Measurements from ENCODE around the gene IRF4. TPM values are rescaled to one million over a fixed set of nuclear protein-coding genes. Genes with fewer than 3 reads are reported as not detected.

Gene IRF4
- total RNA-seq, 1 donor from 2014 or later: 1.3 TPM

DNA sequence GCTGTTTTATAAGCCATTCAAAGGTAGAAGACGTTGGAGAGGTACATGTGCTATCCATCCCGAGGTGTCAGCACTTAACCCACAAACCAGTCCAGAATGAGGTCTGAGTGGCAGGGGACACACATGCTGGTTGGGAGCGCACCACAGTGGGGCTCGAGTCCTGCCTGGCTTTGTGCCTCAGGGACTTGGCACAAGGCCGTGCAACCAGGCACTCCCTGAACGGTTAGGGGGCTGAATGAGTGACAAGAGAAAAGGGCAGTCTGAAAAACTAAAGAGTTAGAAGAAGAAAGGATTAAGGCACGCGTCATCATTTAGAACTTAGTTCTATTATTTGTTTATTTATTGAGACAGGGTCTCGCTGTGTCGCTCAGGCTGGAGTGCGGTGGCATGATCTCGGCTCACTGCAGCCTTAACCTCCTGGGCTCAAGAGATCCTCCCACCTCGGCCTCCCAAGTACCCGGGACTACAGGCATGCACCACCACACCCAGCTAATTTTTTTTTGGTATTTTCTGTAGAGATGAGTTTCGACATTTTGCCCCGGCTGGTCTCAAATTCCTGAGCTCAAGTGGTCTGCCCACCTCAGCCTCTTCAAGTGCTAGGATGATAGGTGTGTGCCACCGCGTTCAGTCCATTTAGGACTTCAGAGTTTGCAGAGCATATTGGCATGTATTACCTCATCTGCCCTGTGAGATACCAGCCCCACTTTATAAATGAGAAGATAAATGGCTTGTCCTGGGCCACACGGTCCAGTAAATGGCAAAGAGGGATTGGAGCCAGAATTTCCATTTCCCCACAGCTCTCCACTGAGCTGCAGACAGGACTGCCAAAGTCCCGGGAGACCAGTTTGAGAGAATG lies 47.4 kb upstream of the IRF4 start:
- Histone ChIP-seq H3K9me3 (no peaks in the 10 kb centered on the region), H3K4me1 (no peaks in the 10 kb centered on the region), H3K27me3 (no peaks in the 10 kb centered on the region), H3K27ac (no peak overlapping the region), H3K4me3 (no peak overlapping the region), H3K36me3 (peaks cover 10 to 15% of the 10 kb centered on the region in 2 donors)
- DNase-seq (ENCODE audit: low spot score in 2 of 2): no peak
- no peak for TF ChIP-seq CTCF (IDR thresholded peaks at IDR 0.05)
- intact Hi-C loops (cut with DNase I): no loop called here

DNA sequence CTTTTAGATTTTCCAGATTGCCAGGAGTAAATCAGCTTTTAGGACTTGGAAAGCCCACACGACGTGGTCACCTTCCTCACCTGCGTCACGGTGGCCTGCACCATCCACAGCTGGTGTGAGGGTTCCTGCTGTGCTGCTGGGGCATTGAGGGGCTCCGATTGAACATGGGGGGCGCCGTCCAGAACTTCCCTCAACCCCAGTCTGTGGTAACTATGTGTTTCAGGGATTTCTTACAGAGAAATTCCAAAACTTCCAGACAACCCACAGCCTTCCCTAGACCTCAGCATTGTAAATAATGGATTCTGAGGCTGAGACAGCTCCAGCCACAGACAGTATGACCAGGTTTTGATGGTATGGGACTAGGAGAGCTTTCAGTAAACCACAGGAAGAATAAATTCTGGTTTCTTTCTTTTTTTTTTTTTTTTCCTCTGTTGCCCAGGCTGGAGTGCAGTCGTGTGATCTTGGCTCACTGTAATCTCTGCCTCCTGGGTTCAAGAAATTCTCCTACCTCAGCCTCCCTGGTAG lies 46.7 kb upstream of the IRF4 start:
- Histone ChIP-seq H3K9me3 (no peaks in the 10 kb centered on the region), H3K36me3 (peaks cover 16 to 22% of the 10 kb centered on the region in 2 donors), H3K27ac (no peak overlapping the region), H3K4me1 (no peaks in the 10 kb centered on the region), H3K4me3 (no peak overlapping the region), H3K27me3 (no peaks in the 10 kb centered on the region)
- intact Hi-C loops (cut with DNase I): no loop called here
- no peak for DNase-seq (ENCODE audit: low spot score in 2 of 2)
- TF ChIP-seq CTCF (IDR thresholded peaks at IDR 0.05): no peak

DNA sequence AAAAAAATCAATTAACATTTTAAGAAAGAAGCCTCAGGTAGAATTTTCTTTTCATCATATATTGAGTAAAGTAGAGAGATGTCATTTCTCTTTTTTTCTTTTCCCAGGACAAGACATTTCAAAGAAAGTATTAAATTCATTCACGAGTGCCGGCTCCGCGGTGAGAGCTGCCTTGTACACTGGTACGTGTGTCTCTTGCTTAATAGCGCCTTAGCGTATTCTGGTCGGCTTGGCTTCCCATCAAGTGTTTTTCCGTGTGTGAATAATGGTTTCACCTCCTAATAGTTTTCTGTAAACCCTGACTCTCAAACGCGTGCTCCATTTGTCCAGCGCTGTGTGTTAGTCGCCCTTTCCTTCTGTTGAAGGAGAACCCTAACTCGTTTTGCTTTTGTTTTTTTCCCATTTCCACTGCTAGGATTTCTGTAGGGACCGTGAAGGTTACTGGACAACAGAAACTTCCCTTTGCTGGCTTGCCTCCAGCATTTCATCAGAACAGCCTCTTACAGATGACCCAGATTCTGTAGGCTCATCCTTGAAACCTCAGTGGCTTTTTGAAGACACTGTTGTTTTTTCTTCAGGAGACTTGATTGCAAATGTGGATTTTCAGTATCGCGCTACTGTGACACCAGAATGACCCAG lies 45.7 kb upstream of the IRF4 start:
- H3K27me3 ChIP-seq: no peaks in the 10 kb centered on the region
- no peak for TF ChIP-seq CTCF (IDR thresholded peaks at IDR 0.05)
- H3K27ac ChIP-seq: no peak overlapping the region
- H3K4me3 ChIP-seq: no peak overlapping the region
- H3K36me3 ChIP-seq: peaks cover 16 to 28% of the 10 kb centered on the region in 2 donors
- DNase-seq (ENCODE audit: low spot score in 2 of 2): no peak
- H3K4me1 ChIP-seq: no peaks in the 10 kb centered on the region
- no peaks in the 10 kb centered on the region for H3K9me3 ChIP-seq
- intact Hi-C loops (cut with DNase I): no loop called here

DNA sequence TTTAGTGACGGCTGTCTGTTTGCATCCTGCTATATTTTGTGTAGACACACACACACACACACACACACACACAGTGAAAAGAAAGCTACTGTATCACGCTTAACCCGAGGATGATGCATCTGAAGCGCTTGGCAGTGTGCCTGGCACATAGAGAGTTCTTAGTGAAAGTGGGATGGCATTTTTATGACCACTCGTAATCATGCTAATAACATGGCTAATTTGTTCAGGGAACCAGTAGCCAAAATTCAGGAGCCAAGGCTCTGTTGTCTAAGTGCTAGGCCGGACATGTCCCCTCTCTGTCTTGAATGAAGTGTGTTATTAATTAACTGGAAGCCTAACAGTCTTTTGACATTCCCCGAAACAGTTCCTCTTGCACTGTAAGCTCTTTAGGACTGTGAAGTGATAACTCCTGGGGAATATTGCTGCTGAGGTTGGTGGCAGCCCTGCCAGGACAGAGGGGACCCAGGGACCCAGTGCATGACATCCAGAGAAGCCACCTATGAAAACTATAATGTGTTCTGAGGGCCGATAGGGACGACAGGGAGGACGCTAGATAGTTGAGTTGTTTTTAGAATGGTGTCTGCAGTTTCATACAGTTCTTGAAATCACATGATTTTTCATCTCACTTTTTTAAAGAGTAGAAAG lies 45.0 kb upstream of the IRF4 start:
- peaks cover 16 to 32% of the 10 kb centered on the region in 2 donors for H3K36me3 ChIP-seq
- H3K27me3 ChIP-seq: no peaks in the 10 kb centered on the region
- intact Hi-C loops (cut with DNase I): no loop called here
- no peaks in the 10 kb centered on the region for H3K9me3 ChIP-seq
- no peak overlapping the region for H3K4me3 ChIP-seq
- no peak for DNase-seq (ENCODE audit: low spot score in 2 of 2)
- TF ChIP-seq CTCF (IDR thresholded peaks at IDR 0.05): no peak
- H3K4me1 ChIP-seq: no peaks in the 10 kb centered on the region
- no peak overlapping the region for H3K27ac ChIP-seq

GRCh38 chr6:347232-347631 lies 44.3 kb upstream of the IRF4 start:
- no peaks in the 10 kb centered on the region for H3K27me3 ChIP-seq
- H3K4me3 ChIP-seq: no peak overlapping the region
- no peaks in the 10 kb centered on the region for H3K4me1 ChIP-seq
- H3K27ac ChIP-seq: no peak overlapping the region
- H3K36me3 ChIP-seq: peaks cover 16 to 32% of the 10 kb centered on the region in 2 donors
- intact Hi-C loops (cut with DNase I): no loop called here
- no peaks in the 10 kb centered on the region for H3K9me3 ChIP-seq
- TF ChIP-seq CTCF (IDR thresholded peaks at IDR 0.05): no peak
- no peak for DNase-seq (ENCODE audit: low spot score in 2 of 2)
